ENCODE results near the gene LBHD1.

LBHD1 gene

DNA sequence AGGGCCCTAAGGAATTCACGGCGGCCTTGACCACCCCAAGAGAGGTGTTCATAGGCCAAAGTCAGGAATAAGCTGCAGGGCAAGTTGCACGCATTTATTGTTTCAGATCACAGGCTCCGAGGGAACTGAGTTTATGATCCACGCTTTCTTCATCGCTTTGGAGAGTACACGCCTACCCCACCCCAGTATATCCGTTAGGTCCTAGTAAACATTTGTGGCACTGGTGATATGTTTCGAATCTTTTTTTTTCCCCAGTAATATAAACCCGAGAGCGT is 26.5 kb downstream of the LBHD1 start:
- H3K9me3 ChIP-seq (ENCODE audit: low read length) = no peaks in the 10 kb centered on the region
- H3F3A ChIP-seq (ENCODE audit: insufficient read depth, low read length) = no peaks in the 10 kb centered on the region
- H3K4me1 ChIP-seq (ENCODE audit: insufficient read depth, low read length, severe bottlenecking) = peaks cover 21% of the 10 kb centered on the region
- TF ChIP-seq, protein P1, sequence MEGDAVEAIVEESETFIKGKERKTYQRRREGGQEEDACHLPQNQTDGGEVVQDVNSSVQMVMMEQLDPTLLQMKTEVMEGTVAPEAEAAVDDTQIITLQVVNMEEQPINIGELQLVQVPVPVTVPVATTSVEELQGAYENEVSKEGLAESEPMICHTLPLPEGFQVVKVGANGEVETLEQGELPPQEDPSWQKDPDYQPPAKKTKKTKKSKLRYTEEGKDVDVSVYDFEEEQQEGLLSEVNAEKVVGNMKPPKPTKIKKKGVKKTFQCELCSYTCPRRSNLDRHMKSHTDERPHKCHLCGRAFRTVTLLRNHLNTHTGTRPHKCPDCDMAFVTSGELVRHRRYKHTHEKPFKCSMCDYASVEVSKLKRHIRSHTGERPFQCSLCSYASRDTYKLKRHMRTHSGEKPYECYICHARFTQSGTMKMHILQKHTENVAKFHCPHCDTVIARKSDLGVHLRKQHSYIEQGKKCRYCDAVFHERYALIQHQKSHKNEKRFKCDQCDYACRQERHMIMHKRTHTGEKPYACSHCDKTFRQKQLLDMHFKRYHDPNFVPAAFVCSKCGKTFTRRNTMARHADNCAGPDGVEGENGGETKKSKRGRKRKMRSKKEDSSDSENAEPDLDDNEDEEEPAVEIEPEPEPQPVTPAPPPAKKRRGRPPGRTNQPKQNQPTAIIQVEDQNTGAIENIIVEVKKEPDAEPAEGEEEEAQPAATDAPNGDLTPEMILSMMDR (IDR thresholded peaks at IDR 0.05; ENCODE audit: low read length) = no peak
- TF ChIP-seq EZH2 (IDR thresholded peaks at IDR 0.05; ENCODE audit: borderline replicate concordance, low read length) = no peak
- peak overlapping the region; percentile 67 for H3K4me2 ChIP-seq (ENCODE audit: low read length)
- H3K9ac ChIP-seq (ENCODE audit: low read length) = peak overlapping the region; percentile 86
- no peak overlapping the region for H2AFZ ChIP-seq (ENCODE audit: low read length)
- no peaks in the 10 kb centered on the region for H3K27me3 ChIP-seq (ENCODE audit: insufficient read depth, low read length)
- peaks cover 36% of the 10 kb centered on the region for H3K79me2 ChIP-seq (ENCODE audit: insufficient read depth, low read length)
- H3K9me2 ChIP-seq (ENCODE audit: low read depth, low read length) = no peaks in the 10 kb centered on the region
- peak overlapping the region; percentile 74 for H3K27ac ChIP-seq (ENCODE audit: low read depth, low read length, poor library complexity, severe bottlenecking)
- peaks cover 55% of the 10 kb centered on the region for H3K36me3 ChIP-seq (ENCODE audit: insufficient read depth, low read length)
- no peaks in the 10 kb centered on the region for H4K20me1 ChIP-seq (ENCODE audit: insufficient read depth, low read length)
- peak overlapping the region; percentile 91 for H3K4me3 ChIP-seq (ENCODE audit: low read depth, low read length, poor library complexity, severe bottlenecking)

DNA sequence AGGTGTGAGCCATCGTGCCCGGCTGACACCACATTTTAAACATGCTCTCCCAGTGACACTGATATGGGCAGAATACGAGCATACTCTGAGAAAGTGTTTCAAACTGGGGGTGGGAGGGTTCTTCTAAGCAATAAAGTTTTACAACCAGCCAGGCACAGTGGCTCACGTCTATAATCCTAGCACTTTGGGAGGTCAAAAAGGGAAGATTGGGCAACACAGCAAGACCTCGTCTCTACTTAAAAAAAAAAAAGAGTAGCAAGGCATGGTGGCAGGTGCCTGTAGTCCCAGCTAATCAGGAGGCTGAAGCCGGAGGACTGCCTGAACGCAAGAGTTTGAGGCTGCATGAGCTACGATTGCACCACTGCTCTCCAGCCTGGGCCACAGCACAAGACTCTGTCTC is 27.8 kb downstream of the LBHD1 start:
- H3K9me3 ChIP-seq (ENCODE audit: low read length) = no peaks in the 10 kb centered on the region
- H3K4me3 ChIP-seq (ENCODE audit: low read depth, low read length, poor library complexity, severe bottlenecking) = no peak overlapping the region
- no peaks in the 10 kb centered on the region for H4K20me1 ChIP-seq (ENCODE audit: insufficient read depth, low read length)
- no peaks in the 10 kb centered on the region for H3K9me2 ChIP-seq (ENCODE audit: low read depth, low read length)
- peaks cover 36% of the 10 kb centered on the region for H3K79me2 ChIP-seq (ENCODE audit: insufficient read depth, low read length)
- no peak overlapping the region for H3K9ac ChIP-seq (ENCODE audit: low read length)
- H3K27me3 ChIP-seq (ENCODE audit: insufficient read depth, low read length) = no peaks in the 10 kb centered on the region
- H2AFZ ChIP-seq (ENCODE audit: low read length) = no peak overlapping the region
- H3K27ac ChIP-seq (ENCODE audit: low read depth, low read length, poor library complexity, severe bottlenecking) = no peak overlapping the region
- no peaks in the 10 kb centered on the region for H3F3A ChIP-seq (ENCODE audit: insufficient read depth, low read length)
- peaks cover 51% of the 10 kb centered on the region for H3K36me3 ChIP-seq (ENCODE audit: insufficient read depth, low read length)
- no peak overlapping the region for H3K4me2 ChIP-seq (ENCODE audit: low read length)
- peaks cover 21% of the 10 kb centered on the region for H3K4me1 ChIP-seq (ENCODE audit: insufficient read depth, low read length, severe bottlenecking)
- TF ChIP-seq, protein P1 (IDR thresholded peaks at IDR 0.05; ENCODE audit: low read length) = no peak
- no peak for TF ChIP-seq EZH2 (IDR thresholded peaks at IDR 0.05; ENCODE audit: borderline replicate concordance, low read length)

DNA sequence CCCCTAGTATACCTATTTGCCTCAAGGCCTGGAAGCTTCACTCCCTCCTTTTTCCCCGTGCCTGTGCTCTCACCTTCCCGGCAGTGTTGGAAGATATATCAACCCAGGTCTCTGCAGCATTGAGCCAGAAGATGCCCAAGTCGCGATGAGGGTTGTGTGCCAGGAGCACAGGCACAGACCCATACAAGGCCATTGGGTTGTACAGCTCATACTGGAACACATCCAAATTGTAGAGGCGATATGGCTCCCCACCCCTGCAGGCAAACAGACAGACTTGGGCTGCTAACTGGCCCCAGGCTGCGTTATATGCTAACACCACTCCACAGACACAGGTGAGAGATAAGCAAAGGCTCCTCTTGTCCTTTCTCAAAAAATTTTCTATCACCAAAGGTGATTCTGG is 39.6 kb downstream of the LBHD1 start:
- Histone ChIP-seq H3K9me3 (ENCODE audit: low read length) (no peaks in the 10 kb centered on the region), H3K36me3 (ENCODE audit: insufficient read depth, low read length) (peaks cover 97% of the 10 kb centered on the region), H3K4me2 (ENCODE audit: low read length) (no peak overlapping the region), H3K9me2 (ENCODE audit: low read depth, low read length) (no peaks in the 10 kb centered on the region), H3F3A (ENCODE audit: insufficient read depth, low read length) (no peaks in the 10 kb centered on the region), H4K20me1 (ENCODE audit: insufficient read depth, low read length) (no peaks in the 10 kb centered on the region), H3K4me1 (ENCODE audit: insufficient read depth, low read length, severe bottlenecking) (no peaks in the 10 kb centered on the region), H3K27ac (ENCODE audit: low read depth, low read length, poor library complexity, severe bottlenecking) (no peak overlapping the region), H3K27me3 (ENCODE audit: insufficient read depth, low read length) (no peaks in the 10 kb centered on the region), H3K9ac (ENCODE audit: low read length) (no peak overlapping the region), H3K4me3 (ENCODE audit: low read depth, low read length, poor library complexity, severe bottlenecking) (no peak overlapping the region), H3K79me2 (ENCODE audit: insufficient read depth, low read length) (no peaks in the 10 kb centered on the region), H2AFZ (ENCODE audit: low read length) (no peak overlapping the region)
- no peak for TF ChIP-seq EZH2 (IDR thresholded peaks at IDR 0.05; ENCODE audit: borderline replicate concordance, low read length)
- TF ChIP-seq, protein P1 (IDR thresholded peaks at IDR 0.05; ENCODE audit: low read length) = no peak
